OCI-LY7 (cell line): ENCODE measurements around the gene DDX23.

ENCODE experiments used
- EZH2phosphoT487 ChIP-seq: fragments of 200-600 bp; sonication (generic); IDR thresholded peaks from 2 replicates; pipeline ENCODE4 v1.6.1; 2018; ENCODE audit warnings: low read depth, borderline replicate concordance, mild to moderate bottlenecking, mixed run types, antibody characterized with exemption, low read length, moderate library complexity, mixed read lengths
- TF ChIP-seq, protein P1 (sequence below): fragments of 200-600 bp; sonication (generic); conservative IDR thresholded peaks from 2 replicates; pipeline ENCODE4 v1.5.1; 2014; ENCODE audit warnings: mild to moderate bottlenecking, antibody characterized with exemption, low read length, moderate library complexity, mixed read lengths

DNA sequence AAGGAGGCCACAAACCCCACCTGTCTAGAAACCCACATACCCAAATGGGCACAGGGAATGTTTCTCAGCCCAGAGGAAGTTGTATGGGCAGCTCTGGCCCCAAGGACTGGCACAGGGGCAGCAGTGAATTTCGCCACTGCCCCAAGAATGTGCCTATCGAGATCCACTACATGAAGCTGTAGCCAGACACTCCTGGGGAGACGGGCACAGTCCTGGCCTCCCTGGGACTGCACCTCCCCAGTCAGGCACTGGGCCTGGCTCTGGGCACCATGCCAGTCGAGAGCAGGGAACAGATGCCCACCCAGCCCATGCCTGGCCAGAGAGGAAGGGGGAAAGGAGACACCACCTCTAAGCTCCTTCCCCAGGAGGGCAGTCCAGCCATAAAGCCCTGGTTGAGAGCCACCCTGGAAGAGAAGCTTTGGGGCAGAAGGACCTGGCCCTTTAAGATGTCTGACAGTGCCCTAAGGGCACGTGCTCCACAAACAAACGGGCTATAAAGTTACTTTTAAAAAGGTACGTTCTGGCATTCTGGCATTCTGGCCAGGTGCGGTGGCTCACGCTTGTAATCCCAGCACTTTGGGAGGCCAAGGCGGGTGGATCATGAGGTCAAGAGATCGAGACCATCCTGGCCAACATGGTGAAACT lies 71.5 kb downstream of the DDX23 start:
- no peak for TF ChIP-seq EZH2phosphoT487
- TF ChIP-seq, protein P1, sequence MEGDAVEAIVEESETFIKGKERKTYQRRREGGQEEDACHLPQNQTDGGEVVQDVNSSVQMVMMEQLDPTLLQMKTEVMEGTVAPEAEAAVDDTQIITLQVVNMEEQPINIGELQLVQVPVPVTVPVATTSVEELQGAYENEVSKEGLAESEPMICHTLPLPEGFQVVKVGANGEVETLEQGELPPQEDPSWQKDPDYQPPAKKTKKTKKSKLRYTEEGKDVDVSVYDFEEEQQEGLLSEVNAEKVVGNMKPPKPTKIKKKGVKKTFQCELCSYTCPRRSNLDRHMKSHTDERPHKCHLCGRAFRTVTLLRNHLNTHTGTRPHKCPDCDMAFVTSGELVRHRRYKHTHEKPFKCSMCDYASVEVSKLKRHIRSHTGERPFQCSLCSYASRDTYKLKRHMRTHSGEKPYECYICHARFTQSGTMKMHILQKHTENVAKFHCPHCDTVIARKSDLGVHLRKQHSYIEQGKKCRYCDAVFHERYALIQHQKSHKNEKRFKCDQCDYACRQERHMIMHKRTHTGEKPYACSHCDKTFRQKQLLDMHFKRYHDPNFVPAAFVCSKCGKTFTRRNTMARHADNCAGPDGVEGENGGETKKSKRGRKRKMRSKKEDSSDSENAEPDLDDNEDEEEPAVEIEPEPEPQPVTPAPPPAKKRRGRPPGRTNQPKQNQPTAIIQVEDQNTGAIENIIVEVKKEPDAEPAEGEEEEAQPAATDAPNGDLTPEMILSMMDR: no peak
